AG10803 (cell line): ENCODE results near the gene UTF1.

ENCODE experiments used
- DNase-seq: peaks from one replicate; pipeline ENCODE4 v3.0.0; 2010; ENCODE audit warnings: low read depth
- H3K4me3 ChIP-seq: 2 replicates; pipeline ENCODE4 v1.5.1; 2011; ENCODE audit warnings: mild to moderate bottlenecking, low read length, control low read depth
- CTCF ChIP-seq: conservative IDR thresholded peaks from 2 replicates; pipeline ENCODE4 v1.5.1; 2011; ENCODE audit warnings: mild to moderate bottlenecking, low read length, control low read depth, inconsistent platforms

Gene UTF1

GRCh38 chr10:133196221-133196915, 33.6 kb upstream of the UTF1 start:
- no peak for TF ChIP-seq CTCF
- no peak for DNase-seq
- no peak overlapping the region for H3K4me3 ChIP-seq

- TF ChIP-seq CTCF, result no peak
- no peak overlapping the region for H3K4me3 ChIP-seq
Measured at GRCh38 chr10:133196936-133197758, 32.9 kb upstream of the UTF1 start.

DNA sequence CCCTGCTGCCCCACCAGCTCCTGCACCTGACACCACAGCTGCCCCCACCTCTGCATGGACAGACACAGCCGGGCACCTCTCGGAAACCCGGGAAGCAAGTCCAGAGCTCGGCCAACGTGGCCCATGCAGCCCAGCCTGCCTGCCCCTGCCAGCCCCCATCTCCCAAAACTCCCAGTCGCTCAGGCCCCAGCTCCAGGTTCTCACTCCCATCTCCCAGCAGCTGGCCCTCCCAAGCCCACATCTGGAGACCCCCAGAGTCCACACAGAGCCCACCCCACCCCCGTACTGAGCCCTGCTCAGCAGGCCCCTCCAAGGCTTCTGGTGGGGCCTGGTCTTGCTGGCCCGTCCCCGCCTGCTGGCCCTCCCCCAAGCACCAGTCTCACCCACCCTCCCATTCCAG, 32.2 kb upstream of the UTF1 start:
- no peak overlapping the region for H3K4me3 ChIP-seq
- no peak for DNase-seq
- TF ChIP-seq CTCF, result no peak

More at GRCh38 chr10:133196936-133197758, 32.9 kb upstream of the UTF1 start:
- DNase-seq, result no peak

DNA sequence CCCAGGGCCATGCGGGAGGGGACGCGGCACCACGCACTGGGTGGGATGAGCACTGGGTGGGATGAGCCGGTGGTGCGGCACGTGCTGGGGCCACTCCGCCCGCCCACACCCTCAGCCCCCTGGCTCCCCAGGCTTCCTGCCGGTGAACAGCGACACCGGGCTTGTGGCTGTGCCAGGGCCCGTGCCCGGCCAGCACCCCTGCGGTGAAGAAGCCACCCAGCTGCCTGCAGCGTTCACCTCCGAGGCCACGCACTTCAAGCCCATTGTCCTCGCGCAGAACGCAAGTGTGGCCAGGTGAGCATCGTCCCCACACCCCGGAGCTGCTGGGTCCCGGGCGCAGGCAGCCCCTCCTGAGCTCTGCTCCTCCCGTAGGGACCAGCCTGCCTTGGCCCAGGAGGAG, 31.8 kb upstream of the UTF1 start:
- H3K4me3 ChIP-seq, result no peak overlapping the region
- no peak for TF ChIP-seq CTCF
- no peak for DNase-seq

DNA sequence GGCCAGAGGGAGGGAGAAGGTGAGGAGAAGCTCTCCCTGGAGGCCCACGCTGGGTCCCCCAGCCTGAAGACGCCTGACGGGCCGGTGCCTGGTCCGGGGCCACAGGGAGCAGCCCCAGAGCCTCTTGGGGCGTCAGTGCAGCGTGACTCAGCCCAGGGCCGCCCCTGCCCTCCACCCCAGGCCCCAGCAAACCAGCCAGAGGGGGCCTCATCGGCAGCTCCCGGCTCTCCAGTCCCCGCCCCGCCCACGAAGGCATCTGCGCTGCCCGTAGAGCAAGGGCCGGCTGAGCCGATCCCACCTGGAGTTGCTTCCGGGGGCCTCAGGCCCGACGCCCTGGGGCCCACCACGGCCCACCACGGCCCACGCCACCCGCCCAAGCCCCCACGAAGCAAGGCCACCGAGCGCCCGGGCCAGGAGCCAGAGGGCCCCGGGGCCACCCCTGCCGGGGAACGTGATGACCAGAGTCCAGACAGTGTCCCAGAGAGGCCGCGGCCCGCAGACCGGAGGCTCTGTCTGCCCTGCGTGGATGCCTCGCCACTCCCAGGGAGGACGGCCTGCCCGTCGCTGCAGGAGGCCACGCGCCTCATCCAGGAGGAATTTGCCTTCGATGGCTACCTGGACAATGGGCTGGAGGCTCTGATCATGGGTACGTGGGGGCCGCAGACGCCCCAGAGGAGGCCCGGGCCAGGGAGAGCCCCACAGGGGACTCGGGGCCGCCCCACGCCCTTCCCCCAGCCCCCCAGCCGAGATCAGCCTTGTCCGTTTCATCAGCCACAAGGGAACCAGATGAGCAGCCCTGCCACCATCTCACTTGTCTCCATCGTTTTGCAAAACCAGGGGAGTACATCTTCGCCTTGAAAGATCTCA, 31.2 kb upstream of the UTF1 start:
- no peak overlapping the region for H3K4me3 ChIP-seq
- TF ChIP-seq CTCF, result no peak
- DNase-seq, result no peak

DNA sequence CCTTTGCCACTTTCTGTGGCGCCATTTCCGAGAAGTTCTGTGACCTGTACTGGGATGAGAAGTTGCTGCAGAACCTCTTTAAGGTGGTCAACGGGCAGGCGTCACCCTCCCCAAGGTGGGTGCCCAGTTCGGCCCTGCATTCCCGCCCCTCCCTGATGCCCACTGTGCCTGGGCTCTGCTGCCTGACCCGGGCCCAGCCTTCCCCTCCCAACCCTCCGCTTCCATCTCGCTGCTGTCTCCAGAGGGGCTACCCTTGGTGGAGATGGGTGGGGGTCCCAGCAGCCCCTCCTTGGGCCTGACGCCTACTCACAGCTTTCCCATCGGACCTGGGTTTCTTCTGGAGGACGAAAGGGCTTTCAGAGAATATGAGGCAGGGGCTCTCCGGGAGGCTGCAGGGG, 30.5 kb upstream of the UTF1 start:
- DNase-seq, result no peak
- H3K4me3 ChIP-seq, result no peak overlapping the region
- TF ChIP-seq CTCF, result no peak
